Ramos (cell line): Measurements from ENCODE around the gene C1GALT1.

ENCODE experiments used
- in situ Hi-C: fragments of 300-500 bp; cut with MboI; formaldehyde crosslinking; loops from one replicate; pipeline ENCODE4 v1.14.3; 2022; ENCODE audit warnings: low sequenced_read_pairs; ENCODE audit not compliant: unreplicated experiment

C1GALT1 gene

DNA sequence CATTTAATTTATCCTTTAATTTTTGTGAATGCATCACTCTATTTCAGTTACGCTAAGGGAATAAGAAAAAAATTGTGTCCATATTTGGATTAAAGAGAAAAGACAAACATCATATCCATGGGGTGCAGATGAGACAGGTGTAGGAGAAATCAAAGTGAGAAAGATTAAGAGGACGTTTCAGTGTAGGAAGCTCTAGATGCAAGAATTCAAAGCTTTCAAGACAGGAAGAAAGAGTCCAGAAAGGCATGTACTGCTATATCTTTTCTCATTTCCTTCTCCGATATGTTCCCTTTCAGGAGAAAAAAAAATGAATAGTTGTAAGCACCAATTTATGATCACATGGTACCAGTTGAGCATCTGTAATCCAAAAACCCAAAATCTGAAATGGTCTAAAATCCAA is 17.0 kb upstream of the C1GALT1 start:
- in situ Hi-C loops, result no loop called here

DNA sequence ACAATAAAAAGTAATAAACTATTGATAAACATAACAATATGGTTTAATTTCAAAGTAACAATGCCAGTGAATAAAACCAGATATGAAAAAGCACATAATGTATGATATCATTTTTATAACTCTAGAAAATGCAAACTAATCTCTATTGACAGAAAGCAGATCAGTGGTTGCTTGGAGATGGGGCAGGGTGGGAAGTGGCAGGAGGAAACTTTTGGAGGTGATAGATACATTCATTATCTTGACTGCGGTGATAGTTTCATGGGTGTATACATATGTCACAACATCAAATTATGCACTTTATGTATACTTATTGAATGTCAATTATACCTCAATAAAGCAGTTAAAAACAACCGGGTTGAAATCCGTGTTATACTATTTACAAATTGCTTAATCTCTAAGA is 16.0 kb upstream of the C1GALT1 start:
- in situ Hi-C loops, result no loop called here

DNA sequence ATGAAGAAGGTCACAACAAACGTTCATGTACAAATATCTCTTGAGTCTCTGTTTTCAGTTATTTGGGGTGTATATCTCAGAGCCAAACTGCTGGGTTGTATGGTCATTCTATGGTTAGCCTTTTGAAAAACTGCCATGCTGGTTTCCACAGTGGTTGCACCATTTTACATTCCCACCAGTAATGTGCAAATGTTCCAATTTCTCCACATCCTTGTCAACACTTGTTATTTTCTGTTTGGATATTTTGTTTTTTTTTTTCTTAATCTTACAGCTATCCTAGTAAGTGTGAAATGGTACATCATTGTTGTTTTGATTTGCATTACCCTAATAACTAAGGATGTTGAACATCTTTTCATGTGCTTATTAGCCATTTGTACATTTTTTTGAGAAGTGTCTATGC is 13.0 kb upstream of the C1GALT1 start:
- in situ Hi-C loops, result no loop called here

DNA sequence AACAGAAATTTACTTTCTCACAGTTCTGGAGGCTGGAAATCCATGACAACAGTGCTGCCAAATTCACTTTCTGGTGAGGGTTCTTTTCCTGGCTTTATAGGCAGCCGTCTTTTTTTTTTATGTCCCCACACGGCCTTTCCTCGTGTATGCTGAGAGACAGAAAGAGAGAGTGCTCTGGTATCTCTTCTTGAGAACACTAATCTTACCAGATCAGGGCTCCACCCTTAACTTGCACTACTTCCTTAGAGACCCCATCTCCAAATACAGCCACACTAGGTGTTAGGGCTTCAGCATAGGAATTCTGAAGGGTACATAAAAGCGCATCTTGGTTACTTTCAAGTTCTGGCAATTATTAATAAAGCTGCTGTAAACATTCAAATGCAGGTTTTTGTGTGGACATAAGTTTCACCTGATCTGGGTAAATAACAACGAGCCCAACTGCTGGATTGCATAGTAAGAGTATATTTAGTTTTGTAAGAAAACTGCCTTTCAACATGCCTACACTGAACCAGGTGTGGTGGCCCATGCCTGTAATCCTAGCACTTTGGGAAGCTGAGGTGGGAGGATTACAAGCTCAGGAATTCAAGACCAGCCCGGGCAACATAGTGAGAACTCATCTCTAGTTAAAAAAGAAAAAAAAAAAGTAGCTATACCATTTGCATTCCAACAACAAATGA is 8.2 kb upstream of the C1GALT1 start:
- in situ Hi-C loops, result no loop called here

DNA sequence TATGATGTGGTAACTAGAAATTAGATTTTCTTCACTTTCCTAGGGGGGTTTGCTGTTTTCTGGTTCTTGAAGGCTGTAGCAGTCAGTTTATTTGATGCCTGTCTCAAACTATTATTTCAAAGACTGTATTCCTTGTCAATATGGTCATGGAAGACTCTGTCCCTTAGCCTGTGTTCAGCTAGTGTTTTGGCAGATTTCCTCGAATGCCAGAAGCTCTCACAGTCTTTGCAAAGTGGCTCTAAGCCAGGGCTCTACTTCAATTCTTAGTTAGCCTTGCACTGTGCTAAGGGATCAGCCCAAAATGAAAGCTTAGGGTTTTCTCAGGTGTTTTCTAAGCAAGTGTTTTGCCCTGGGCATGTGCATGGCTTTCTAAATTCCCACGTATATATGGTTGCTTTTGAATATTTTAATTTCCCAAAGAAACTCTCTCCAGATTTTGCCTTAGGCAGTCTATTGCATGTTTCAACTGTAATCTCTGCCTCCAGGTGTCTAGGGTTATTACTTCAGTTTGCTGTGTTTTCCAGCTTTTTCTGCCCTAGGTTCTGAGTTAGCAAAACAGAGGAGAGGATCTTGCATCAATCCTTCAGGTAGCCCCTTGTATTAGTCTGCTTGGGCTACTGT is 7.2 kb upstream of the C1GALT1 start:
- in situ Hi-C loops, result no loop called here

DNA sequence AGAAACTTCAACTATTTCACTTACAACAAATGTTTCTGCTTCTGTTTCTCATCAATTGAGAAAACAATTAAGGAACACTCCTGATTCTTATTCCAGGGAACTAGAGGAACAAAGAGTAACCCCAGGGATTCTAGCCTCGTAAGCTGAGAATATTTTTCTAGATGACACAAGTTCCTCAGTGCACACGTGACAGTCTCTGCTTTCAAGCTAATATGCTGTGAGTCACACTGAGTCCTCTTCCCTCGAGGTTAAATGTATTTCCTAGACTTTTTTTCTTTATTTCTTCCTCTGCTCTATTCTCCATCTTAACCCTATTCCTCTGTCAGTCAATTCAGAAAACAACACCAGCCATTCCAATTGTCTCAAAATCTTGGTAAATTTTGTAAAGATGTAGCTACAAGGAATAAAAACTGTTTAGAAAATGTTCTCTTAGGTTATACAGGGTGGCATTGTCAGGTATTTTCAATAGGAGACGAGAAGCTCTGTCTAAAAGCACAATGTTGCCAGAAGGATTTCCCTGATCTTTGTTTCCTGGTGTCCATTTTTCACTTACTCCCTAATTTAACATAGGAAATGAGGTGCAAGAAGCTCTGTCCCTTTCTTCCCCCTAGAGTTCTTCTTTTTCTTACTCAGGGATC is 5.8 kb upstream of the C1GALT1 start:
- in situ Hi-C loops, result no loop called here

DNA sequence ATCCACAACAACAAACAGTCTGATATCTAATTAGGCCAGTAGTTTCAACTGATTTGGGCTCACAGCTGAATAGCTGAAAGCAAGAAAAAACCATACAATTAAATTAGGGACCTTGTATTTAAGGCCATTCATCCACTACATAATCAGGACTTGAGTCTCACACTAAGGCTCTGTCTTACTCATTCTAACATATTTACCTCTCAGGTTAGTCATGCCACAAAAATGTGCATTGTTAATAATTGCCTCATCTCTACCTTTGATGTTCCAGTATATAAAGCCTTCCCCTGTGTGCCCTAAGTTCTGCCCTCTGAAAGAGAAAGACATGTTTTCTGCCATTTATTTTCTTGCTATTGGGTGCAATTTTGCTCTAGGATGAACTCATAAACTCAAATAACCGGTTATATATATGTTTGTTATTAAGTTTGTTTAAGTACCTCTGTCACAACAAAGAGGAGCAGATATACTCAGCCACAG is 5.3 kb upstream of the C1GALT1 start:
- in situ Hi-C loops, result no loop called here

DNA sequence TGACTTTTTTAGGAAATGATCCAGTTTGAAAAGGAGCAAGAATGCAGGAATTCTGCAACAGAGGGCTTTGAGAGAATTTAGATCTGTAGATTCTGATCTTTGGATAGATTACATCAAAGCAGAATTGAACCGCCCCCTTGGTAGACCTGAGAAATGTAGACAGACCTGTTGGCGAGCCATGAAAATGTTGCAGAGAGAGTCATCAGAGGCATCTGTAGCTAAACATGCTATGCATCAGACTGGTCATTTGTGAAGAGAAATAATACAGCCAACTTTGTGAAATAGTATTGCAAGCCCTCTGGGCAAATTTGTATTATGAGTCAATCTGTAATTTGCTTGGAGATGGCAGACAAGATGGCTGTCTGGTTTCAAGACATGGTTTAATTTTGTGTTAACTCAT is 4.3 kb upstream of the C1GALT1 start:
- in situ Hi-C loops, result no loop called here

DNA sequence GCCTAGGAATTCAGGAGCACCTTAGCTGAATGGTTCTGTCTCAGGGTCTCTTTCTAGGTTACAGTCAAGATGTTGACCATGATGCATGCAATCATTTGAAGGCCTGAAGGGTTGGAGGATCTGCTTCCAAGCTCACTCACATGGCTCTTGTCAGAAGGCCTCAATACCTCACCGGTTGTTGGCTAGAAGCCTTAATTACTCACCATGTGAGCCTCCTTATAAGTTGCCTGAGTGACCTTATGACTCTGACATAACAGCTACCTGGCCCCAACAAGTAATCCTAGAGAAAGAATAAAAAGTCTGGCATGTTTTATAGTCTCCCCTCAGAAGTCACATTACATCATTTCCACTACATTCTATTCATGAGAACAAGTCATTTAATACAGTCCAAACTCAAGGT is 3.4 kb upstream of the C1GALT1 start:
- in situ Hi-C loops, result no loop called here

DNA sequence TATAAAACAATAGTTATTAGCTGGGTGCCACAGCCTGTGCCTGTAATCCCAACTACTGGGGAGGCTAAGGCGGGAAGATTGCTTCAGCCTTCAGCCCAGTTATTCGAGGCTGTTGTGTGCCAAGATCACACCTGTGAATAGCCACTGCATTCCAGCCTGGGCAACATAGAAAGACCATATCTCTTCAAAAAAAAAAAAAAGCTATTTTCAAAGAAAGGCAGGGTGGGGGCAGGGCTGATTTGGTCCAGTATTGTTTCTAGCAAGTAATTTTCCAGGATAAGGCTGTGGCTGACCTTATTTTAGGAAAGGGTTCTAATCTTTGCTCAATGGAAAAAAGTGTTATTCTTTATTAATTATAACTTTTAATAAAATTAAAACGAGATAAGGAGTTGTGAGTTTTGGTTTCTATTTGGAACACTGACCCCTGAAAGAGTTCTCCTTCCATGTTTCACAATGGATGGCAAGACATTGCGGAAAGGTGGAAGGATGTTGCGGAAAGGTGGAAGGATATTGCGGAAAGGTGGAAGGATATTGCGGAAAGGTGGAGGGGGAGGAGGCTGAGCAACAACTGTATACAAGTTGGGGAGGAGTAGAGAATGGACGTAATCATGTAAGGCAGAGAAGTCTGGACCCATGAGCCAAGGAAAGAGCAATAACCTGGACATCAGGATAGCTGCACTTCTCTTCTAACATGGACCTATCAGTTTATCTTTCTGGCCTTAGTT is 1.5 kb upstream of the C1GALT1 start:
- in situ Hi-C loops, result no loop called here

DNA sequence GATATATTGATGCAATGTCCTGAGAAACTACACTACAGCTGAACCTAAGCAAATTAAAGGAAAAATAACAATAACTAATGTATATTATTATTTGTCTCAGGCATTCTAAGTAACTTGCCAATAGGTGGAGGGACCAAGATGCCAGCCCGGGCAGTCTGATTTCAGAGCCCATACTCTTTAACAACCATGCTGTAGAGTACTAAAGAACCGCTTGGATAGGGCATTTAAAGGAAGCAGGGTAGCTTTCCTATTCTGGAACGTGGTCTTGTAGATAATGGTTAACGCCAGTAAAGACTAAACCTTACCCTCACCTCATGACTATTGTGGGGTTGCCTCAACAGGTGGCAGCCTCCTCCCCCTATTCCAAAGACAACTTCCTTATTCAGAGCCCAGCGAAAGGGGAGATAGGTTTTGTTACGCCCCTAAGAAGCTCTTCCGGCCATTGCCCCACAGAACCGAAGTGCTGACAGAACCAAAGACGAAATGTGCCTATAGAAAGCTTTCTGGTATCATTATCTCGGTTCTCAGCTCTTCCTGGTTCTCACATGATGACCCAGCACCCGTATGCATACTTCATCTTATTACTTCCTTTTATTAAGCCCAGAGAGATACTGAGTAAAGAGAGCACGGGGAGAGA is 707 bp upstream of the C1GALT1 start:
- in situ Hi-C loops, result no loop called here

DNA sequence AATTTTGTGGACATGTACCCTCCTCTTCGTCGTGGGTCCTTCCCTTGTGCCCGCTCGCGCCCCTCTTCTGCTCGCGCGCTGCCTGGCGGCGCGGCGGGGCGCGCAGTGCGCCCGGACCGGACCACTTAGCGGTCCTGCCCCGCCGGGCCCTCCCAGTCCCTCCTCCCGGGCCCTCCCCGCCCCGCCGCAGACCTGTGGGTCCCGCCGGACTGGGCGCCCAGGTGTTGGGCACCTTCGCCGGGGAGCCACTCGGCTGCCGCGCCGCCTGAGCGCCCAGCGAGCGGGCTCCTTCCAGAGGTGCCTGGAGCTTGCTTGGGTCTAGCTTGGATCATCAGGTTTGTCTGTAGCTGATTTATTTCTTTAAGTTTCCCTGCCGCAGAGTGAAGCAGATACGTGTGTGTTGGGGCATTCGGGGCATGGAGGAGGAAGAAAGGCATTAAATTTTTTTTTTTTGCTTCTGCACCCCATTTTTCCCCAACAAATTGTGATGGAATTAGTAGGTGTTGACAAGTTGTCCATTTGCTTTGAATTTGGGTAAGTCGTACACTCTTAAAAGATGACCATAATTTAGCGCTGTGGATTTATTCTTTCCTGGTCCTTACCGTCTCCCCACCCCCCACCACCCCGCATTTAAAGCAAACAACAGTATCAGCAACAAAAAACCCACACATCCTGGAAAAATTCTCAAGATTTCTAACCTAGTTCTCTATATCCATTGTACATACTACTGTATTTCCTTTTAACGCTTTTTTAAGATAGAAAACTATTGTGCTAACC is 905 bp downstream of the C1GALT1 start:
- in situ Hi-C loops, result no loop called here

DNA sequence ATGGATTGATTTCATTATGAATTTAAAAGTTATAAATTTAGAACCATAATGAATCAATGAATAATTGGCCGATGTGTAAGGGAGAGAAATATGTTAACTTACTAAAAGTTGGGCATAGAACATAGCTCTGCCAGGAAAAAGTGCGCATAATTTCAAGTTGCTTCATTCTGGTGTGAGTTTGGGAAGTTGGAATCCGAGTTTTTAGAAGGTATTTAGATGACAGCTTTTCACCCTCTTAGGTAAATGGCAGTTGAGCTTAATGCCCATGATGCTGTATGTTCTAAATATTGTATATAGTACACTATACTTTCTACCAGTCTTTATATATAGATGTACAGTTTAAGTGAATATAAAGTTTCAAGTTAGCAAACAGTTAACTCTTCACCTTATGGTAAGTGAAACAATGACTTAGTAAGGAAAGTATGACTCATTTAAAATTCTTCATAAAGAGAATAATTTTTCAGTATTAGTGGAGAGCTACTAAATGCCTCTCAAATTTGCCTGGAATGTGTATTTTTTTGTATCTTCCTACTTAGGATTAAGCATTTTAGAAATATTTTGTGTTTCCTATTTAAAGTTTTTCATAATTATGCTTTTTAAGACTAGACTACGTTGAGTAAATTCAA is 1.6 kb downstream of the C1GALT1 start:
- in situ Hi-C loops, result no loop called here

DNA sequence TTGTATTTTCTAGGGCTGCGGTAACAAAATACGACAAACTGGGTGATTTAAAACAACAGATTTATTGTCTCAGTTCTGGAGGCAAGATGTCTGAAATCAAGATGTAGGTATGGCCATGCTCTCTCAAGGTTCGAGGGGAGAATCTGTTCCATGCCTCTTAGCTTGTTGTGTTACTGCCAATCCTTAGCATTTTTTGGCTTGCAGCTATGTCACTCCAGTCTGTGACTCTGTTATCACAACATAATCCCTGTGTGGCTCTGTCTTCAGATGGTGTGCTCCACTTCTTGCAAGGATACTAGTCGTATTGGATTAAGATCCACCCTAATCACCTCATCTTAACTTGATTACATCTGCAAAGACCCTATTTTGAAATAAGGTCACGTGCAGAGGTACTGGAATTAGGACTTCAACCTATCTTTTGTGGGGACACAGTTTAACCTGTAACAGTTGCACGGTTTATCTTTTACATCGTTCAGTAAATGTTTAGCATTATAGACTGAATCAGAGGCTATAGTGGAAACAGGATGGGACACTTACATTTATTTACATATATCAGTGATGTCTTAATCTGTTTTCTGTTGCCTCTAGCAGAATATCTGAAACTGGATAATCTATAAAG is 3.1 kb downstream of the C1GALT1 start:
- in situ Hi-C loops, result no loop called here

DNA sequence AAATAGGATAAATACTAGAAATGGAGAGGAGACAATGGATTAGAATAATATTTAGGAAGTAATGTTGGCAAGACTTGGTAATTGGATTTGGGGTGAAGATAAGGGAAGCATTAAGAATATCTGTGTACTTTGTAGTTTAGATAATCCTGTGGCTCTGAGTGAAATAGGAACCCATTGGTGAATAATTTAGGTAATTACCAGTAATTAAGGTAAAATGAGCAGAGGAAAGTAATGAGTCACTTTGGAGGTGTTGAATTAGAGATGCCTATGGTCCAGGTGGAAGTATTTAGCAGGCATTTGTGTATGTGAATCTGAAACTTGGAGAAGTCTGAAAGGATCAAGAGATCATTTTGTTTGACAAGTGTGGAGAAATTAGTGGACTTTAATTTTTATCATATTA is 5.7 kb downstream of the C1GALT1 start:
- in situ Hi-C loops, result no loop called here

DNA sequence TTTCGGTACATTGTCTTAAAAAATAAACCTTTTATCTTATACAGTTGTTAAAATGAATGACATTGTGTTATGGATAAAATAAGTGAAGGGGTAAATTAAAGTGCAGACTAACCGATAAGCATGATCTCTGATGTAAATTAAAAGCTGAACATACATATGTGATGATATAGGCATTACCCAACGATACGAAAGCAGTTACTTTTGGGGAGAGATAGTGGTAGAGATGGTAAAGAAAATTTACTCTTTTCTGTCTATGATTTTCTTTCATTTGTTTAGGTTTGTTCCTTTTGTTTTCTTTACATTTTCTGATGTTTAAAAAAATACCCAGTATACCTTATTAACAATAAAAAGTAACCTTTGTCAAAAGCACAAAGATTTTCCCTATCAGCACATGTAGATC is 6.4 kb downstream of the C1GALT1 start:
- in situ Hi-C loops, result no loop called here

DNA sequence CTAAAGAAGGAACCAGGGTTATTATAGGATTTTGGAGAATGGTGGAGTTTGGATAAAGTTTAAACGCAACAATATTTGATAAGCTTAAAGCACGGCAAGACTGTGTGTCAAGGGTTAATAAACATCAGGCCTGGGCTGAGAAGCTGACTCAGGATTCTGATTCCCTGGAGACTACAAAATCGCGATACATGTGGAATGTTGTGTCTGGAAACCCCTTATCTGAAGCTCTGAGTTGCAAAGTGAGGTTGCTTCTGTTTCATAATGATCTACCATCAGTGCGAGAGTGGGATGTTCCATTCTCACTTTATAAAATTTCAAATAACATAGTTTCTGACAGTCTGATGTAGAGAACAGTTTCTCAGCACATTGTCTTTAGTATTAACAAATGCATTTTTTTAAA is 7.8 kb downstream of the C1GALT1 start:
- in situ Hi-C loops, result no loop called here

DNA sequence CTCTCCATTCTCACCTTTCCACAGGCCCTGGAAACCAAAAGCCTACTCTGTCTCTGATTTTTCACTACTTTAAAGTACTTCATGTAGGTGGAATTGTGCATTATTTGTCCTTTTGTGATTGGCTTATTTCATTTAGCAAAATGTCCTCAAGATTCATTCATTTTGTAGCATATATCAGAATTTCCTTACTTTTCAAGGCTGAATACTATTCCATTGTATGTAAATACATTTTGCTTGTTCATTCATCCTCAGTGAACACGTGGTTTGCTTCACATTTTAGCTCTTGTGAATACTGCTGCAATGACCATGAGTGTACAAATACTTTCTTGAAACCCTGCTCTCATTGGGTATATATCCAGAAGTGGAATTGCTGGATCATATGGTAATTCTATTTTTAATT is 8.8 kb downstream of the C1GALT1 start:
- in situ Hi-C loops, result no loop called here
